ENCODE data around the gene MISP3. TPM values are rescaled to one million over a fixed set of nuclear protein-coding genes. Genes with fewer than 3 reads are reported as not detected.

Gene MISP3
- total RNA-seq, 1 donor from 2014 or later = 3.4 TPM

DNA sequence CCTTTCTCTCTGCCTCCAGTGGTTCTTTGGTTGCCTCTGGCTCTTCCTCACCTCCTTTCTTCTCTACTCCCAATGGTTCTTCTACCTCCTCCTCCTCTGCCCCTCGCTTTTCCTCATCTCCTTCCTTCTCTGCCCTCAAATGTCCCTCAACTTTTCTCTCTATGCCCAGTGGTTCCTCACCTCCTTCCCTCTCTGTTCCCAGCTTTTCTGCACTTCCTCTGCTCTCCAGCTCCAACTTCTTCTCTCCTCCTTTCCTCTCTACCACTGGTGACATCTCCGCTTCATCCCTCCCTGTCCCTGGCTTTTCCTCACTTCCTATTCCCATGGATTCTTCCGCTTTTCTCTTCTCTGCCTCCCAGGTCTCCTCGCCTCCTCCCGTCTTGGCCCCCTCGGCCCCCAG lies 18.5 kb upstream of the MISP3 start:
- no peak for ATAC-seq

- ATAC-seq = no peak
Measured at GRCh38 chr19:14054721-14055120, 17.9 kb upstream of the MISP3 start.

GRCh38 chr19:14055396-14055795 lies 17.2 kb upstream of the MISP3 start:
- ATAC-seq = no peak

DNA sequence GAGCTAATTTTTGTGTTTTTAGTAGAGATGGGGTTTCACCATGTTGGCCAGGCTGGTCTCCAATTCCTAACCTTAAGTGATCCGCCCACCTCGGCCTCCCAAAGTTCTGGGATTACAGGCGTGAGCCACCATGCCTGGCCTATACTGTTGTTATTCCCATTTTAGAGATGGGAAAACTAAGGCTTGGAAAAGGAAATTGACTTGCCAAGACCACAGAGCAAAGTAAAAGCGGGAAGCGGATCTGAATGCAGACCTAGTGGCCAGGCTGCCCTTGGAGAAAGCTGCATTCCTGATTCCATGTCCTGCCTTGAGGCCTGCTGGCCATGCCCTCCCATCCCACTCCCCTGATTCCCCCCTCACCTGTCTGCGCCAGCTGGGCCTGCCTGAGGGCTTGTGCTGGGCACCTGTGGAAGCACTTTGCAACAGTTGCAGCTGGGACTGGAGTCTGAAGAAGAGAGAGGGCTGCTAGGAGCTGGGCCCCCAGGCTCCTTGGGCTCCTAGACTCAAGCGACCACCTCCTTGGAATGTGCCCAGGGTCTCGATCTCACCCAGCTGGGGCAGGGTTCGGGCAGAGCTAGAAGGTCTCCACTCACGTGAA lies 16.4 kb upstream of the MISP3 start:
- no peak for ATAC-seq

DNA sequence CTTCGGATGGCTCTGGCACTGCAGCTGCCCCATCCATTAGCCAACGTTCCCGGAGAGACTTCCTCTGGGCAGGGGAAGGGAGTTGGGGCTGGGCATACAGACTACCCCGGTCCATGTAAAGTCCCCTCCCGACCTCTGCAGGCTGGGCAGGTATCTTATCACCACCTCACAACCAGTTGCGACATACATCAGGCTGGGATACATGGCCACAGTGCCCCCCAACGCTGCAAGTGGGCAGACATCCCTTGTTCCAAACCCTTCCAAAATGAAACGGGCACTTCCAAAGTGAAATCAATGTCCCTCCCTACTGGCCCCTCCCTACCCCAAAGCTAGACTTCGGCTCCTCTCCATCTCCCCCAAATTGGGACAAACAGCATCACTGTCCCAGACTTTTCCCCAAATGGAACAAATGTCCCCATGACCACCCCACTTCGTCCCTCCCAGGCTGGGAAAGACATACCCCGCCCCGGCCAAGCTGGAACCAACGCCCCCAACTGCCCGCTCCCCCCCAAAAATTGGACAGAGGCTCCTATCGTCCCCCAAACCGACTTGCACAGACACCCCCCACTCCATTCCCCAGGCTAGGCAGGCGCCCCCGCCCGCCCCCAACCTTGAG lies 15.7 kb upstream of the MISP3 start:
- ATAC-seq = no peak

DNA sequence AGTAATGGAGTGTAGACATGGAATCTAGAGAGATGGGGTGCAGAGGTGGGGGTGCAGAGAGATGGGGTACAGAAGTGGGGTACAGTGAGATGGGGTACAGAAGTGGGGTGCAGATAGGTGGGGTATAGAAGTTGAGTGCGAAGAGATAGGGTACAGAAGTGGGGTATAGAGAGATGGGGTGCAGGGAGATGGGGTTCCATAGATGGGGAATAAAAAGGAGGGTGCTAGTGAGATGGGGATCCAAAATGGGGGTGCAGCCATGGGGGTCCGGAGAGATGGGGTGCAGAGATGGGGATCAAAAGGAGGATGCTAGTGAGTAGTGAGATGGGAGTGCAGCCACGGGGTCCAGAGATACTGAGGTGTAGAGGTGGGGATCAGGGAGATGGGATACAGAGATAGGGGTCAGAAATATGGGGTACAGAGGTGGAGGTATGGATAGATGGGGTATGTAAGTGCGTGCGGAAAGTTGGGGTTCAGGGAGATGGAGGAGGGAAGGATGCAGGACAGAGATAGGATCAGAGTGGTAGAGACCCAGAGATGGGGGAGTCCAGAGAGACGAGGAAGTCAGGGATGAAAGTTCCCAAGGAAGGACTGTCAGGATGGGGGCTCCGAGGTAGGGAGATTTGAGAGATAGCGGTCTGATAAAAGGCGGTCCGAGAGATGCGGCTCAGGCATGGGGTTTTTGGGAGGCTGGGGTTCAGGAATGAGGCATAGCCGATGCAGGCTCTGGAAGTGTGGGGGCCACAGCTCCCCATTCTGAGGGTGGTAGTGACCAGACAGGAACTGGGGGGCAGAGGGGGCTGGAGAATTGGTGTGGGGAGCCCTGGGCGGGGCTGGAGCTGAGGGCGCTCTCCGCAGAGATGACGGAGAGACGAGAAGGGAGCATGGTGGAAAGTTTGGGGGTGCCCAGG lies 14.1 kb upstream of the MISP3 start:
- no peak for ATAC-seq

DNA sequence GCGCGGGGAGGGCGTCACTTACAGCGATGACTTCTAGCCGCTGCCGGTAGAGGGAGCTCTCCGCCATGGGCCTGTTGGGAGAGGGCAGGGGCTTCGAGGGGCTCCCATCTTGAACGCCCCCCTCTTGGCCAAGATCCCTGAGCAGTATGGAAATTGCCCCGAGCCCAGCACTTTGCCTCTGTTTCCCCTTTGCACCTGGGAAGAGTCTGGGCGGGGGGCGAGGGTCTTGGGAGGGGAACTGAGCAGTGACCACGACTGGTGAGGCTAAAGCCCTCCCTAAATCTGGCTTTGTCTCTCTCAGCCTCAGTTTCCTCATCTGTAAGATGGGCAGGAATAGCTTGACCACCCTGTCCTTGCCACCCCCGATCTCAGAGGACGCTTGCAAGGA lies 13.5 kb upstream of the MISP3 start:
- no peak for ATAC-seq

DNA sequence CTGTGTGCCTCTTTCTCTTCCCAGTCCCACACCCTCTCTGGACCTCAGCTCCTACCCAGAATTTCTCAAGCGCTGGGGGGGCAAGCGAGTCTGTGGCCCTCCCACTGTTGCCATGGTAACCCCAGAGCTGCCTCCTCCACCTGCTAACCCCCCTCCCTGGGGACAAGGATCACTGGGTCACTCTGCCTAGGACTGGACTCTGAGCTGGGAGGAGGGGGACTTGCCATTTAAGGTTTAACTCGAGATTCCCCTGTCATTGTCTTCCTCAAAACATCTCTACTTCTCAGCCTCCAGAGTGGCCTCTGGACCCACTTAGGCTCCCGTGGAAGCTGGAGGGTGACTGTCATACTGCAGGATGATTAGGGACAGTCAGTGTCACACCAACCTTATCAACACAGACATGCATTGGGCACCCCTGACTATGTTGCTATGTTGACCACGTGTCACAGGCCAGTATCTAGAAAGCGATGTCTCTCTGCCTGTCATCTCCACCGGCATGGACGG lies 12.9 kb upstream of the MISP3 start:
- no peak for ATAC-seq

- ATAC-seq = no peak
Measured at GRCh38 chr19:14061081-14061749, 11.4 kb upstream of the MISP3 start.

DNA sequence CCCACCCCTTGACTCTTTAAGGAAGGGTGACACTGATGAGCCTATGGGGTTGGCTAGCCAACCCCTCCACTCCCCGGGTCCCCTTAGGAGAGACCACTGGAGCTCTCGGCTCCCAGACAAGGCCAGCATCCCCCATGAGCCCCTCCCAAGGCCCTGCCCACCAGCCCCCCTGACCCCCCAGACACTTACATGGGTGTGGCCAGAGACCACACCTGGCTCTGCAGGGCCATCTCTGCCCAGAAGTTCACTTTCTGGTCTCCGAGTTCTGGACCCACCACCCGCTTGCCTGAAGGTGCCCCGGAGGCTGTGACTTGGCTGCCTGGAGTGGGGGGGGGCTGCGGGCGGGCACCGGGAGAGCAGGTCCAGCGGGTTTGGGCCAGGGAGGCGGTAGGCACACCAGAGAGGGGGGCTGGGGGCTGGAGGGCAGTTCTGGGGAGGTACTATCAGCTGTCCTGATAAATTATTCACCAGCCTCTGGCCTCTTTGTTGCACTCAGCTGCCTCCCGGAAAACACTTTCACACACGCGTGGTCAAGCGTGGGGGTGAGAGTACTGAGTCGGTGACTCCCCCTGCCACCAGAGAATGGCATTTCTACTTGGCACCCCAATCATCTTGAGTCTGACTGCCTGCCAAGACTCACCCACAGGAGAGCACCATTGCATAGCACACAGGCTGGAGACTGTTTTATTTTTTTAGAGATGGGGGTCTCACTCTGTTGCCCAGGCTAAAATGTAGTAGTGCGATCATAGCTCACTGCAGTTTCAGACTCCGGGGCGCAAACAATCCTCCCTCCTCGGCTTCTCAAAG lies 10.6 kb upstream of the MISP3 start, which contains the start of gene PALM3:
Gene PALM3, minus strand, starts transcription at position 326 of the 807 bp plus-strand sequence. Its CDS starts 96 bp downstream, at position 230.
- peak; percentile 21 for ATAC-seq

- no peak for ATAC-seq
Measured at GRCh38 chr19:14062558-14062855, 10.1 kb upstream of the MISP3 start.

GRCh38 chr19:14063105-14063504 lies 9.5 kb upstream of the MISP3 start:
- no peak for ATAC-seq

DNA sequence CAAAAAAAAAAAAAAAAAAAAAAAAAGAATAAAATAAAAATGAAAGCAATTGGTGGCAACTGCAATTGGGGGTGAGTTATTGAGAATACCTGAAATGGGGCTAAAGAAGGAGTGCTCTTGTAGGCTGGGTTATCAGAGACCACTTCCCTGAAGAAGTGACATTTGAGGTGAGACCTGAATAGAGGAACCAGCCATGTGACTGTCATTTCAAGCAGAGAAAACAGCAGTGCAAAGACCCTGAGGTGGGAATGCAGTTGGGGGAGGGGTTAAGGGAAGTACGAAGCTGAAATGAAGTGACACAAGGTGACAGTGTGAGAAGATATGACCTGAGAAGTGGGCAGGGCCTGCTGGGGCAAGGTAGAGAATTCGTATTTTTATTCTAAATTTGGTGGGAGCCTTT lies 6.5 kb upstream of the MISP3 start:
- ATAC-seq = no peak

DNA sequence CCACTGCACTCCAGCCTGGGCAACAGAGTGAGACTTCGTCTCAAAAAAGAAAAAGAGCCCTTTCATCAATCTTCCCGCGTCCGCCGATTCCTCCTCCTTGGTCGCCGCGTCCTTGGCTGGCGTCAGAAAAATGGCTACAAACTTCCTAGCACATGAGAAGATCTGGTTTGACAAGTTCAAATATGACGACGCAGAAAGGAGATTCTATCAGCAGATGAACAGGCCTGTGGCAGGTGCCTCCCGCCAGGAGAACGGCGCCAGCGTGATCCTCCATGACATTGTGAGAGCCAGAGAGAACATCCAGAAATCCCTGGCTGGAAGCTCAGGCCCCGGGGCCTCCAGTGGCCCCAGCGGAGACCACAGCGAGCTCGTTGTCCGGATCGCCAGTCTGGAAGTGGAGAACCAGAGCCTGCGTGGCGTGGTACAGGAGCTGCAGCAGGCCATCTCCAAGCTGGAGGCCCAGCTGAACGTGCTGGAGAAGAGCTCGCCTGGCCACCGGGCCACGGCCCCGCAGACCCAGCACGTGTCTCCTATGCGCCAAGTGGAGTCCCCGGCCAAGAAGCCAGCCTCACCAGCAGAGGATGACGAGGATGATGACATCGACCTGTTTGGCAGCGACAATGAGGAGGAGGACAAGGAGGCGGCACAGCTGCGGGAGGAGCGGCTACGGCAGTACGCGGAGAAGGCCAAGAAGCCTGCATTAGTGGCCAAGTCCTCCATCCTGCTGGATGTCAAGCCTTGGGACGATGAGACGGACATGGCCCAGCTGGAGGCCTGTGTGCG lies 2.1 kb upstream of the MISP3 start:
- ATAC-seq = no peak

- ATAC-seq = peak; percentile 66
Measured at GRCh38 chr19:14073261-14073924, 807 bp downstream of the MISP3 start.

DNA sequence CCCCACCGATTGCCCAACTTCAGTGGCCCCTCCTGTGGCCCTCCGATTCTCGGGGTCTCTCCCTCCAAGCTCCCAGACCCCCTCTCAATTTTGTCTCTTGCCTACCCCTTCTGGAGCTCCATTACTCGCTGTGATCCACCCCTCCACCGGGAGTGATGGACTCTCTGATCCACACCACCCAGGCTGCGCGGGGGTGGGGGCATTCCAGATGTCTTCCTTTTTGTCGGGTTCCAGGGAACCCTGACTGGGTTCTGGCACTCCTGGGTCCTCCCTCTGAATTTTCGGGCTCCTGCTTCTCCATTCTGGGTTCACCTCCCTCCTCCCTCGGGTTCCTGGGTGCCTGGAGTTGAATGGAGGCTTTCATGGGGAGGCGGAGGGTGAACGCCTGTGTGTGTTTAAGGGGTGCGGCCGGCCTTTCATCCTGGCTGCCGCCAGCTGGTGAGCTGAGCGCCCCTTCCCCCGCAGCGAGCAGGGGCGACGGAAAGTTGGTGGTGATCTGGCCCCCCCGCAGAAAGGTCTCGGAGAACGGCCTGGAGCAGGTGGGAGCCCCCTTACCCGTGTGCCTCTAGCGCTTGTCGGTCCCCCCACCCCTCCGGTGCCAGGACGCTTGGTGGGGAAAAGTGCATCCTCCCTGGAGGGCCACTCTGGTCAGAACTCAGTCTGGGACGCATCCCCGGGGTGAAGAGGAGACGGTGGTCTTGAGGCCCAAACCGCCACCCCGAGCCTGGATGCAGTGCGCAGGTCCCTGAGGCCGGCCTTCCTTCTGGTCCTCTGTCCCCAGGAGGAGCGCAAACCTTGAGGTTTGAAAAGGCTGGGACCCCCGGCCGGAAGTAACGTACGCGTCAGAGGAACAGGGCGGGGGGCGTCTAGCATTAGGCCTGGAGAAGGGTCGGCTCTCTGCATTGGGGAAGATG lies 1.6 kb downstream of the MISP3 start:
- peak; percentile 41 for ATAC-seq

DNA sequence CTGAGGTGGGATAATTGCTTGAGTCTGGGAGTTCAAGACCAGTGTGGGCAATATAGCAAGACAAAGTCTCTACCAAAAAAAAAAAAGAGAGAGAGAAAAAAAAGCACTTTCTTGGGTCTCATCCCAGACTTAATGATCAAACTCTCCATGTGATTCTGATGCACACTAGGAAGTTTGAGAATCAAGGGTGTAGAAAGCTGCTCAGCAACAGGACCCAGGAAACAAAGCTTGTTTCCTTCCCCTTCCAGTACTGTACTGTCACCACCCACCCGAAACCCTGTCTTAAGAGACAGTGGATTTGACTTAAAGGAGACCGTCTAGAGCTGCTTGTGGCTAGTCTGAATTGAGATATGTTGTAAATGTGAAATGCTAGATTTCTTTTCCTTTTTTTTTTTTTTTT lies 5.8 kb downstream of the MISP3 start:
- ATAC-seq = no peak

GRCh38 chr19:14080887-14081796 lies 8.6 kb downstream of the MISP3 start:
- ATAC-seq = peak; percentile 88
